Measurements from ENCODE around the gene FOXL3. TPM values are rescaled to one million over a fixed set of nuclear protein-coding genes. Genes with fewer than 3 reads are reported as not detected.

FOXL3 gene
- total RNA-seq, 1 experiment from 2014 or later: not detected

GRCh38 chr7:326273-326672 lies 36.3 kb downstream of the FOXL3 start:
- H3K27me3 ChIP-seq (replicated peaks; ENCODE audit: insufficient read depth, low read depth, low read length, poor library complexity): no peaks in the 10 kb centered on the region

GRCh38 chr7:326809-327232 lies 36.9 kb downstream of the FOXL3 start:
- ChIA-PET CTCF (no interaction called here), POLR2A (ENCODE audit: low non-redundant PET) (no interaction called here)
- H3K4me1 ChIP-seq (ENCODE audit: insufficient read depth, low read length, poor library complexity, severe bottlenecking): peaks cover 3% of the 10 kb centered on the region
- H3K9me3 ChIP-seq (ENCODE audit: low read depth, low read length, poor library complexity, severe bottlenecking): no peaks in the 10 kb centered on the region
- no peak for DNase-seq (ENCODE audit: low spot score)
- no peaks in the 10 kb centered on the region for H3K27me3 ChIP-seq (replicated peaks; ENCODE audit: insufficient read depth, low read depth, low read length, poor library complexity)
- H3K36me3 ChIP-seq (ENCODE audit: insufficient read depth, low read length, poor library complexity, severe bottlenecking): no peaks in the 10 kb centered on the region
- intact Hi-C loops (cut with micrococcal nuclease; ENCODE audit: unreplicated experiment): loop anchor here (10.0 kb wide), 1 partner anchor 858 kb away; no protein-coding TSS in a partner anchor
- no peak overlapping the region for H3K4me3 ChIP-seq (ENCODE audit: low read depth, low read length, poor library complexity, severe bottlenecking)
- TF ChIP-seq EZH2 (IDR thresholded peaks at IDR 0.05; ENCODE audit: borderline replicate concordance, low read depth, low read length, poor library complexity, severe bottlenecking): no peak
- TF ChIP-seq CTCF (conservative IDR thresholded peaks at IDR 0.05; ENCODE audit: low read depth, low read length): no peak
- no TSS peak for BruUV-seq (replicated peaks)
- no peak overlapping the region for H3K27ac ChIP-seq (ENCODE audit: low read depth, low read length, poor library complexity, severe bottlenecking)

More at GRCh38 chr7:326273-326672, 36.3 kb downstream of the FOXL3 start:
- ChIA-PET CTCF (no interaction called here), POLR2A (ENCODE audit: low non-redundant PET) (no interaction called here)
- H3K4me1 ChIP-seq (ENCODE audit: insufficient read depth, low read length, poor library complexity, severe bottlenecking): peaks cover 3% of the 10 kb centered on the region
- no peaks in the 10 kb centered on the region for H3K36me3 ChIP-seq (ENCODE audit: insufficient read depth, low read length, poor library complexity, severe bottlenecking)
- no peaks in the 10 kb centered on the region for H3K9me3 ChIP-seq (ENCODE audit: low read depth, low read length, poor library complexity, severe bottlenecking)
- no TSS peak for BruUV-seq (replicated peaks)
- DNase-seq (ENCODE audit: low spot score): no peak
- intact Hi-C loops (cut with micrococcal nuclease; ENCODE audit: unreplicated experiment): loop anchor here (10.0 kb wide), 1 partner anchor 859 kb away; no protein-coding TSS in a partner anchor
- no peak overlapping the region for H3K4me3 ChIP-seq (ENCODE audit: low read depth, low read length, poor library complexity, severe bottlenecking)
- H3K27ac ChIP-seq (ENCODE audit: low read depth, low read length, poor library complexity, severe bottlenecking): no peak overlapping the region
- TF ChIP-seq CTCF (conservative IDR thresholded peaks at IDR 0.05; ENCODE audit: low read depth, low read length): no peak
- TF ChIP-seq EZH2 (IDR thresholded peaks at IDR 0.05; ENCODE audit: borderline replicate concordance, low read depth, low read length, poor library complexity, severe bottlenecking): no peak

- TF ChIP-seq CTCF (conservative IDR thresholded peaks at IDR 0.05; ENCODE audit: low read depth, low read length) (no peak), EZH2 (IDR thresholded peaks at IDR 0.05; ENCODE audit: borderline replicate concordance, low read depth, low read length, poor library complexity, severe bottlenecking) (no peak)
- no peak for DNase-seq (ENCODE audit: low spot score)
- Histone ChIP-seq H3K36me3 (ENCODE audit: insufficient read depth, low read length, poor library complexity, severe bottlenecking) (no peaks in the 10 kb centered on the region), H3K27ac (ENCODE audit: low read depth, low read length, poor library complexity, severe bottlenecking) (no peak overlapping the region), H3K27me3 (replicated peaks; ENCODE audit: insufficient read depth, low read depth, low read length, poor library complexity) (no peaks in the 10 kb centered on the region), H3K9me3 (ENCODE audit: low read depth, low read length, poor library complexity, severe bottlenecking) (no peaks in the 10 kb centered on the region), H3K4me3 (ENCODE audit: low read depth, low read length, poor library complexity, severe bottlenecking) (no peak overlapping the region), H3K4me1 (ENCODE audit: insufficient read depth, low read length, poor library complexity, severe bottlenecking) (peaks cover 3% of the 10 kb centered on the region)
- CTCF ChIA-PET: no interaction called here
- POLR2A ChIA-PET (ENCODE audit: low non-redundant PET): no interaction called here
- no TSS peak for BruUV-seq (replicated peaks)
- intact Hi-C loops (cut with micrococcal nuclease; ENCODE audit: unreplicated experiment): loop anchor here (10.0 kb wide), 1 partner anchor 857 kb away; no protein-coding TSS in a partner anchor
Observed at GRCh38 chr7:327233-327931, 37.4 kb downstream of the FOXL3 start.

All from A673 (cell line).